Stimulated activated naive CD8-positive, alpha-beta T cell treated with anti-CD3 and anti-CD28 coated beads, Interleukin-15, Interleukin-2, amounts not matched to agents 100 U/mL and 50 U/mL, for 24 hours (primary cell): Measurements from ENCODE around the gene SERPINB7.

Source experiments
- ATAC-seq: fragments of 150-1000 bp; cut with Tn5 transposase; one replicate; pipeline ENCODE4 v1.10.0; 2021
- DNase-seq: peaks from one replicate; pipeline ENCODE4 v3.0.0; 2021

SERPINB7 gene

DNA sequence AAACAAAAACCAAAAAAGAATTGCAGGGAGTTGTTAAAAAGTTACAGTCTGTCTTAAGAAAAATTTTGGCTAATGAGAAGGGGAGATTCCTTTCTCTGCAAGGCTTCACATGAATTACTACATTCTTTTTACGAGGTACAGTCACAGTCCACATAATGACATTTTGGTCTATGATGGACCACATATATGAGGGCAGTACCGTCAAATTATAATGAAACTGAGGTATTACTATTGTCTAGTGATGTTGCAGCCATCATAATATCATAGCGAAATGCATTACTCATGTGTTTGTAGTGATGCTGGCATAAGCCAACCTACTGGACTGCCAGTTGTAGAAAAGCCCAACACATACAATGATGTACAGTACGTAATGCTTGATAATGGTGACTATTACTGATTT lies 12.5 kb downstream of the SERPINB7 start:
- DNase-seq (no peak), ATAC-seq (no peak)

DNA sequence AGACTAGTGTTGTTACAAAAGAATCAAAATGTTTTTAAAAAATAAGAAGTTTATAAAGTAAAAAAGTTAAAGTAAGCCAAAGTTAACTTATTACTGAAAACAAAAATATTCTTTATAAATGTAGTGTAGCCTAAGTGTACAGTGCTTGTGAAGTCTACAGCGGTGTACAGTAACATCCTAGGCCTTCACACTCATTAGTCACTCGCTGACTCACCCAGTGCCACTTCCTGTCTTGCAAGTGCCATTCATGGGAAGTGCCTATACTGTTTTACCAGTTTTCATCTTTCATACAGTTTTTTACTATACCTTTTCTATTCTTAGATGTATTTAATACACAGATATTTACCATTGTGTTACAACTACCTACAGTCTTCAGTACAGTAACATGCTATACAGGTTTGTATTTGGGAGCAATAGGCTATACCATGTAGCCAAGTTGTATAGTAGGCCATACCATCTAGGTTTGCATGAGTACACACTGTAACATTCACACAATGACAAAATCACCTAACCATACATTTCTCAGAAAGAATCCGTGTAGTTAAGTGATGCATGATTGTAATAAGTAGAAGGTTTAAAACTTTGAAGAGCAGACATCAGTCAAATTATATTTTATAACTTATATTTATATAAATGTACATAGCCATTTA lies 13.4 kb downstream of the SERPINB7 start:
- peak; percentile 62 for DNase-seq
- ATAC-seq, result peak; percentile 99

DNA sequence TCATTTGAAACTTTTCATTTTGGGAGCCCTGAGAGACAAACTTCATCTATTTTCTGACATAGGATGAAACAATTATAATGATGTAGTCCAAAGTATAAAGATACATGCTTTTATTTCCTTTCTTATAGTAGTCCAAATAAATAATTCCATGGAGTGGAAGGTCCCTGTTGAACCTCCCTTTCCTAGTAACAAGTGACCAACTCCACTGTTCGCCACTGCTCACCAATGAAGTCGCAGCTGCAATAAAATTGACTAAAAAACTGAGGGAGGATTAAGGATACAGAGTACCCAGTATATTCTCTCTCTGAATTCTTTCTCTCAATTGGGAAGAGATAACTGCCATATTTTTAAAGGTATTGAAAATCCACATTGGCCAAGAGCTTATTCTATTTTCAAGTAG lies 14.1 kb downstream of the SERPINB7 start:
- no peak for ATAC-seq
- no peak for DNase-seq

DNA sequence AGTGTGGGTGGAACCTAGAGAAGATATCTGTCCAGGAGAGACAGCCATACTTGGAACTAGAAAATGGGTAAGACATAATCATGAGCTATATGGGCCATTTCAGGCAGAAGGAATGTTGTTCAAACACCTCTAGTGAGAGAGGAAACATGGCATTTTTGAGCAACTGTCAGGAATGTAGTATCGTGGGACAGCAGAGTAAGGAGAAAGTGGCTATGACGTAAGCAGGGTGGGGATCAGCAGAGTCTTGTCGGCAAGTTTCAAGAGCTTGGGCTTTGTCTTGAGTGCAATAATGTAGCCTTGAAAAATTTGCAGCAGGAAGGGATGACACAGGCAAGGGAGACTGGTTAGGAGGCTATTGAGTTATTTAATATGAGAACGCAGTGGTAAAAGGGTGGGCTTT lies 20.4 kb downstream of the SERPINB7 start:
- ATAC-seq, result no peak
- DNase-seq, result no peak

DNA sequence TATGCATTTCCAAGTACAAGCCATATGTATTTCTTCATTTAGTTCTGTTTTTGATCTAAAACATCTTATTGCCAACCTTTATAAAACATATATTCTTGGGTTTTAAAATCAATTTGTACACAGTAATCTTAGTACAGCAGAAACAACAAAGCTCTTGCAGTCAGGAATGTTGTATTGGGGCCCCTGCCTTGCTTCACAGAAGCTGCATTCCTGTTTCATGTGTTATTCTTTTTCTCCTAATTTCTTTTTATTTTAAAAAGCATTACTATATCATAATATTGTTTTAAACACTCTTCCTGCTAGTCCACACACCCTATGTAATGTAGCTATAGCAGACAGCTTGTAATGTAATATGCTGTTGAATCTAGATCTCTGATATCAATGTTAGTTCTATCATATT lies 24.0 kb downstream of the SERPINB7 start:
- no peak for ATAC-seq
- no peak for DNase-seq

DNA sequence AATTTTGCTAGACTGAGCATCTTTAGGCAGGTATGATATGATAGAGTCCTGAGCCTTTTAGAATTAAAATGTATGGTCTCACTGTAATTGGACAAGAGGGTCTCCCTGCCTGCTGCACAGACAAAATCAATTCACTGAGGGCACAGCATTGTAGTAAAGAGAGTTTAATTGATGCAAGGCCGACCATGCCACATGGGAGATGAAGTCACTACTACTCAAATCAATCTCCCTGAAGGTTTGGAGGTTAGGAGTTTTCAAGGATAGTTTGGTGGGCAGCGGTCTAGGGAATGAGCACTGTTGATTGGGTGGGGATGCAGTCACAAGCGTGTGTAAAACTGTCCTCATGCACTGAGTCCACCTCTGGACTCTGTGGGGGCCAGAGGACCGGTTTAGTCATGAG lies 26.1 kb downstream of the SERPINB7 start:
- ATAC-seq (no peak), DNase-seq (no peak)

DNA sequence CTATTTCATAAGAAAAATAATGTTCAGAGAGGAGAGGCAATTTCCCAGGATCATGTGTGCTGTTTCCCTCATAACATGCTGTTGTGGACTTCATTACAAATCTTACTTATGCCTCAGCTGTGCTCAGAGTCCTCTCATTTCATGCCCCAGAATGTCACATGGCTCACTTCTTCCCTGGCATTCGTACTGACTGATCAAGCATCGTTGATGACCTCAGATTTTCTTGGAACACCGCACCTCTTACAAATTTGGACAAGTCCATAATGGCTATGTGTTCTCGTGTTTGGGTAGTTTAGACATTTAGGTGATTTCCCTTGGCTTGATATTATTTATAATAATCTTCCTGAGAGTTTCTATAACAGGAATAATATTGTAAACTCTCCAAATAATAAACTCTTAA lies 32.9 kb downstream of the SERPINB7 start:
- ATAC-seq, result no peak
- DNase-seq, result no peak

DNA sequence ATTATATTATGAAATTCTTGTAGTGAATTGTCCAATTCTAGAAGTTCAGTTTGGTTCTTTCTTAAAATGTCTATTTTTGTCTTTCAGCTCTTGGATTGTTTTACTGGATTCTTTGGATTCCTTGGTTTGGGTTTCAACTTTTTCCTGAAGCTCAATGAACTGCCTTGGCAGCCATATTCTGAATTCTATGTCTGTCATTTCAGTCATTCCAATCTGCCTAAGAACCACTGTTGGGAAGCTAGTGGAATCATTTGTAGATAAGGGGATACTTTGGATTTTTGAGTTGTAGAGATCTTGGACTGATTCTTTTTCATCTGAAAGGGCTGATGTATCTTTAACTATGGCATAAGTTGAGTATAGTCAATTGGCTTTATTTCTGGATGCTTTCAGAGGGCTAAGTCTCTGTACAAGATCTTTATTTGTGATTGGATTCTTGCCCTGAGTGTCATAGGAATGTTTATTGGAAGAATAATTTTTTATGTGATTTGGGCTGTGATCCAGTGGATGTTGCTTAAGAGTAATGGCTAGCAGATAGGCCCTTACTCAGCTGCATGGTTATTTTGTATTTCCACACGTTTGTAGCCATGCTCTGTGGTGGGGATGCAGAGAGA lies 42.3 kb downstream of the SERPINB7 start:
- no peak for DNase-seq
- no peak for ATAC-seq

DNA sequence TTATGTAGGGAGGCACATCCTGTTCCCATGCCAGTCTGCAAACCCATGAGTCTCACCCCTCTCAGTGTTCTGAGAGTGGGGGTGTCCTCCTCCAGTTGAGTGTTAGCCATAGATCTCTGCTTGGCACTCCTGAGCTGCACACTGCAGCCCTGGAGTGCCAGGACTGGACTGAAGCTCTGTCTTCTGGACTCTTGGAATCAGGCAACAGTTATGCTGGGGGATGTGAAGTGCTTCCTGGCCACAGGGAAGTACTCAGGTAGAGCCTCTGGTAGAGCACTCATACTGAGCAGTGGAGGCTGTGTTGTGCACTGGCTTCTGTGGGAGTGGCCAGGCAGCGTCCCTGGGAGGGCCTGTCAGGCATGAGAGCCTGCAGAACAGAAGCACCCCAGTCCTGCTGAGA lies 43.0 kb downstream of the SERPINB7 start:
- ATAC-seq, result no peak
- DNase-seq, result no peak

DNA sequence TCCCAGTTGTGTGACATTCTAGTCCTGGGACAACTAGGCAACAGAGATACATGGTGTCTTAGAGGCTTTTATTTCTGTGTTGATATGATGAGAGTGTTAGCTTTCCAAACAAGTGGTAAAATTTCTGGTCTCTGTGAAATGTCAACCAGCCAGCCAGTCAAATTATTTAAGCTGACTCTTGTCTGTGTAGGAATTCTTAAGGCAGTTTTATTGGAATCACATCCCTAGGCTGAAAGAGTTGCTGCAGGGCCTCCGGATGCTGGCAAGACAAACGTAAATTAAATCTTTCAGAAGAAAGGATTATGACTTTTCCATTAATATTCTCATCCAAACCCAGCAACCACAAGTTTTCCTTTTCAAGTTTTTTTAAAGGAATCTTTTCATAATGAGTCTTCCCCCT lies 44.6 kb downstream of the SERPINB7 start:
- no peak for ATAC-seq
- no peak for DNase-seq

DNA sequence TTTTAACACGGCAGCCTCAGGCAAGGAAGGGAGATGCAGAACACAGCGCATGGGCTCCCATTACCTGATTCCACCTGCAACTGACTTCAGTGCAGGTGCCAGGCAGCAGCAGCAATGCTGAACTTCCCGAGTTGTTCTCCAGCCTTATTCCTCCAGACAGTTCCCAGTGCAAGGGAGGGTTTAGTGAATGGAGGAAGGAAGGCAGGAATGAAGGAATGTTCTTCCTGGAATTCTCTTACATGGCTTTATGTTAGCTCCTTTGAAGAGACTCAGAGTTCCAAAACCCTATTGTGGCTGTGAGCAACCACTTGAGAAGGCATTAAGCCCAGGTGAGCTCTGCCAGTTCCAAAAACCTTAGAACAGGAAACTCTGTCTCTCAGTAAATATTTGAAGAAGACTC lies 45.5 kb downstream of the SERPINB7 start:
- ATAC-seq (no peak), DNase-seq (no peak)

DNA sequence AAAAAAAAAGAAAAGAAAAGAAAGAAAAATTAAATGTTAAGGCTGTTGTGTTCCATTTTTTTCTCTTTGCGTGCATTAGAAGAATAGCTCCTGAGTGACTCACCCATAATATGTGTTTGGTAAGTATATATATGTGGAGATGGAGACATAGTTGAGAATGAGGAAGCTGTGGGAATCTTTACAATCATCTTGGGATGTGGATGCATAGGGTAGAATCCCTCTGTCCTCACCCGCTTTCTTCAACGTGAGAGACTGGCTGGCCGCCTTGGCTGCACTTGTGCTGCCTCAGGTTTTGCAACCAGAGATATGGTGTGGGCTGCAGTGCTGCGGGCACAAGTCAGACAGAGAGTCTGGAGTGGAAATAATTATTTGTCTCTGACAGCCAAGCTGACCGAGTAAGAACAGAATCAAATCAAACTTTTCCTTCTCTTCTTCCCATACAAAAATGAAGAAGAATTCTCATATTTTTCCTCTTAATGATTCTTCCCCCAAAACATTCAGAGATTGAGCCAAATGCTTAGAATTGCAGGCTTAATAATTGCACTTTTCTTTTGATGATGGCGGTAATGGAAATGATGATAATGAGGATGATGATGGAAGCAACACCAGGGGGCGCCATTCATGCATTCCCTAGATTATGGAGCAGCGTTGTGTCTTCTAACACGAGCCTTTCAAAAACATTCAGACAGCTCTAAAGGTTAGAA lies 48.5 kb downstream of the SERPINB7 start:
- peak; percentile 38 for DNase-seq

DNA sequence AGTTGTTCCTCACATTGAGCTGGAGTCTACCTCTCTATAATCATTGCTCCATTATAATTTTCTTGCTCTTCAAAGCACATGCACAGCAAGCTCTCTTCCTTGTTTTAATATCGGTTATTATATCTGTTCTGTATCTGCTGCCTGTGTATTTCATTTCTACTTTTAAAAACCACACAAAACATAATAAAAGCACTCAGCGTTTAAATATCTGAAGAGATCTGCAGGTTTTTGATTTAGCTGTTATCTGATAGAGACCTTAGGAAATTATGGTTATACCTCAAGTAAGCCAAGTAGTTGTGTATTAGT lies 49.0 kb downstream of the SERPINB7 start:
- DNase-seq (no peak), ATAC-seq (no peak)

More for the DNA sequence above, 48.5 kb downstream of the SERPINB7 start:
- no peak for ATAC-seq

DNA sequence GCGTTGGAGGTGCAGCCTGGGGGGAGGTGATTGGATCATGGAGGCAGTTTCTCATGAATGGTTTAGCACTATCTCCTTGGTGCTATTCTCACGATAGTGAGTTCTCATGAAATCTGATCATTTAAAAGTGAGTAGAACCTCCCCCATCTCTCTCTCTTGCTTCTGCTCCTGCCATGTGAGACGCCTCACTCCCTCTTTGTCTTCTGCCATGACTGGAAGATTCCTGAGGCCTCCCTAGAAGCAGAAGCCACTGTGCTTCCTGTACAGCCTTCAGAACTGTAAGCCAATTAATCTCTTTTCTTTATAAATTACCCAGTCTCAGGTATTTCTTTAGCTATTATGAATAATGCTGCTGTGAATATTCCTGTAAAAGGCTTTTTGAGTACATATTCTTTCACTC lies 52.9 kb downstream of the SERPINB7 start:
- ATAC-seq, result no peak
- DNase-seq, result no peak

DNA sequence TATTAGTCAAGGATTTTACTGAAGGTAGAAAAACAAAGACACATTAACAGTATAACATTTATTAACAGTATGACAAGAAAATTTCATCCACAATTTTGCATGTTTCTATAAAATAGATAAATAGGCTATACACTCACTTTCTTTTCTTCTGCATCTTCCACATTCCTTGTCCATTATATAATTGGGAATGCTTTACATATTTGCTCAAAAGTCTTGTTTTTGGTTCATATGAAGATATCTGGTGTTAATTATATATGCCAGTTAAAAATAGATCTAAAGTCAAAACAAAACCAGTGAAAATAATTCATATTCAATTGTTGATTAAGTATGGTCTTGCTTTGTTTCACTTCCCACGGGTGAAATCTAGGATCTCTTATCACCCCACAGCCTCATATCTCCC lies 53.4 kb downstream of the SERPINB7 start:
- no peak for DNase-seq
- ATAC-seq, result no peak

DNA sequence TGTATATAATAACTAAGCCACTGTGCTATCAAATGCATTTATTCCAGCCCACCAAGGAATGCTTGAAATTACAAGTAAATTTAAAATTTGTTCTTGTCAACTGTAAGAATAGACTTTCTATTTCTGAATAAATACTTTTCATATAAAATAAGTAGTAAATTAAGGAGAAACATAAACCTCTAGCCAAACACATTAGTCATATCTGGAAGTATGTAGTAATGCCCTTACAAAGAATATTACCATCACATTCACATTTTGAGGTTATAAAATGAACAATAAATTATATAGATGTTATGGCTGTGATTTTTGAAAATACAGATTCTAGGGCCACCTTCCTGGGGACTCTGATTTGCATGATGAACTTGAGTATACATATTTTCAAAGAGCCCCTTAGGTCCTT lies 54.7 kb downstream of the SERPINB7 start:
- no peak for ATAC-seq
- DNase-seq, result no peak

DNA sequence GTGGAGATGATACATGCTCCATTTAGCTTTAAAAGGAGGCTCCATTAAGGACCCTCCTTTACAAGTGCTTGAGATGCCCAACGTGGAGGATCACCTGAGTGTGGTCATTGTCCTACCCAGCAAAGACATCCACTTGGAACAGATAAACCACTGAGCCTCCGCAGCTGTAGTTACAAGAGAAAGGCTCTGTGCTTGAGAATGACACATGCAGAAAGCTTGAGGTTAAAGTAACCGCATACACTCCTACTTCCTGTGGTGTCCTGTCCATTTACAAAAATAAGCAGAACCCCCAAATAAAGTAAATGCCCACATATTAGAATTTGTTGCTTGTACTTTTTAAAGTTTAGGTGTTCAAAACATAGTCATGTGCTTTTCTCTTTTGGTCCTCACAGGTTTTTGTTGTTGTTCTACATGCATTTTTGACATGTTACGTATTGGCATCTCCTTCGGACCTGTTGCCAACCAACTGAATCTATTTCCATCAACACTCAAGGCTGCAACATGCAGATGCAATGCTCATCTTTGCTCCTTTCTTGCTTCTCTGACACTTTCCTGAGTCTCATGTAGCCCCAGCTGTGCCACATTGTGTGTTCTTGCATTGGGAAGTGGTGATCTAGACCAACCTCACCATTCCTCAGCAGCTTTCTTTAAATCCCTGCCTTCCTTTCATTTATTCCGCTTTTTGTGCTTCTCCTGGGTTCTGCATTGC lies 56.0 kb downstream of the SERPINB7 start:
- peak; percentile 55 for ATAC-seq
- DNase-seq, result no peak

DNA sequence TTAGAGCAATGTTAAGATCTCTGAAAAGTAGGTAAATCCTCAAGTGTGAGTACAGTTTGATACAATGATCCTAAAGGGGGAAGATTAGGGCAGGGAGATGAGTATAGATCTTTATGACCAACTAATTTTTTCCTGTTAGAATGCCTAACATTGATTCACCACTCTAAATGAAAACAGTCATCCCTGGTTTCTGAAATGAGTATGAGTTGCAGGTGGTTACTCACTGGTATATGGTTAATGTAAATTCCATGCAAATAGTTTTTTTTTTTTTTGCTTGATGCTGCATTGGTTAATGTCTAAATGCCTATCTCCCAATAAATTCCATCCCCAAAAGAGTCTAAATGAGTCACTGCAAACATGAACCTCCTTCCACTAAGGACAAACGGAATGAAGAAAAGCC lies 57.3 kb downstream of the SERPINB7 start:
- peak; percentile 82 for ATAC-seq
- no peak for DNase-seq

DNA sequence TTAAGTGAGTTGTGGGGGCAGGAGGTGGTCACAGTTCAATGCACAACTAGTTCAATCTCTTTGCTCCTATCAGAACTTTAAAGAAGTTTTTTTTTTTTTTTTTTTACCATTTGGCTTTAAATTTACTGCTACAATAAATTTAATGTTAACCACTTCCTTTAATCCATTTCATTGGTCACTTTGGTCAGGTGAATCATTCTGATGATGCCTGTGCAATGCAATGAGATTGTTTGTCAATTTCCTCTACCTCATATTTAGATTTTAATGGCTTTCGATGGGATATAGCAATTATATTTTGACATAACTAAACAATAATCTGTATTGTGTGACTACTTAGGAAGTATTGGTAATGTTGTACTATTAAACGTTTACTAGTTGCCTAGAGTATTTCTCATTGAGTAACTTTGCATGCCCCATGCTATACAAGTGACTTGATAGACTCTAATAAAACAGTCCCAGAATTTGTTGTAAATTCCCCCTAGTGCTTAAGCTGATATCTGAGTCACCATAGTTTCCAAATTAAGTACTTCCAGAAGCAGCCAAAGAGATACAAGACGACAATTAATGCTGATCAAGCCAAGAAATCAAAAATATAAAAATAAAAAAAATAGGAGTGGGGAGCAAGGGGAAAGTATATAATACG lies 59.4 kb downstream of the SERPINB7 start:
- DNase-seq, result no peak
- no peak for ATAC-seq

DNA sequence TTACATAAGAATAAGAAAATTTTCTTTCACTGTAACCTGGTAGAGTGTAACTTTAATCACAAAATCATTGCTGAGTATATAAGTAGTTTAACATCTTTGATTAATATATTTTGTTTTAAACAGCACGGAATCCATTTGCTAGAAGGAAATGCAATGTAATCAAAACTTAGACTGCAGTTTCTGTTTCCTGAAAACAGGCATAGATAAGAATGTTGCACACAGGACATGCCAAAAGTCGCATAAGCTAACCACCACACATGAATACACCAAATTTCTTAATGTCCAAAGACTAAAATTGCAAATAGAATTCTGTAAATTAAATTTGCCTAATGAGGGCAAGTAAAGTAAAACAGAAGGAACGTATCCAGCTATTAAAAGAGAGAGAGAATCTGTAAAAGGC lies 61.2 kb downstream of the SERPINB7 start:
- no peak for ATAC-seq
- DNase-seq, result no peak

DNA sequence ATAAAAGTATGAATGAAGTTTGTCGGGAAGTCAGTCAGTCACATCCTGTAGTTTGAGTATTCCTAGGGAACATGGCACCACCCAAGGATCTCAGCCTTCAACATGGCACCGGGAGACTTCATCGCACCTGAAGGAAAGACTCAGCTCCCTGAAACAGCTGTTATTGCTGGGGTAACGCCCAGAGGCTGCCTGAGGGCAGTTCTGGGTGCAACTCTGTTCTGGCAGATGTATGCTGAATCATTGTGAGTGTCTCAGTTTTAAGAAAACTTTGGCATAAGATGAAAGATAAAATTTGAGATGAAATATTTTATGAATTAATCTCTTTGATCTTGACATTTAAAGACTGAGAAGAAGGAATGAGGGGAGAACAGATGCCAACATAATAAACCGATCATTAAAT lies 62.4 kb downstream of the SERPINB7 start:
- DNase-seq, result no peak
- ATAC-seq, result no peak

DNA sequence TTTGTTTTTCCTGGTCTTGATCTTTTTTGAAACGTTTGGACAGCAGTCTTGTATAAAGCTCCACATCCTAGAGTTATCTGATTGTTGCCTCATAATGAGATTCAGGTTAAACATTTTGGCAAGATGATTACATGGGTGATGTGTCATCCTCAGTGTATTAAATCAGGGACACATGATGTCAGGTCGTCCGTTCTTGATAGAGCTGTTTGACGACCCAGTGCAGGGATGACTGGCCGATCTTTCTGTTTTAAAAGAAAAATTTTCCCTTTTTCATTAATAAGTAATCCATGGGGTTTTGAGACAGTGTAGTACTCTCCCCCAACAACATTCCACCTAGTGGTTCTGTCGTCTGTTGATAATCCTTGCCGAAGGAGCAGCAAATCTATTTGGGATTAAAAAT lies 67.8 kb downstream of the SERPINB7 start:
- ATAC-seq, result no peak

DNA sequence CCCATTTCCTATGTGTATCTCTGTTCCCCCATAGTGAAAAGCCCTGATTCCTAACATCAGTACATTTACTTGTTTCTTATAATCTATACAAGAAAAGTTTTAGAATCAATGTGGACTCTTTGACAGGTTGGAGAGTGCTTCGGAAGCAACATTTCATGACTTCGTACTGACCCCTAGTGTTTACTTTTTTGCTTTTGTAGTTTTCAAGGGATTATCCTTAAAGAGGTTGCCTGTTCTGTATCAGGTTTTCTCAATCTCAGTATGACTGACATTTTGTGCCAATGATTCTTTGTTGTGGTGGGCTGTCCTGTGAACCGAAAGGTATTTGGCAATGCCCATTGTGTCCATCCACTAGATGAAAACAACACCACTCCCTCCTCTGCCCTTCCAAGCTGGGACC lies 69.0 kb downstream of the SERPINB7 start:
- ATAC-seq, result no peak
- no peak for DNase-seq

More for the DNA sequence above, 67.8 kb downstream of the SERPINB7 start:
- DNase-seq, result no peak
